ENCODE measurements around the gene XAGE2.
"Not testable (repeated sequence)": the region's sequence is repeated elsewhere in the genome, so short reads cannot be mapped to it uniquely, and the experiment has no call there.

Gene XAGE2, protein sequence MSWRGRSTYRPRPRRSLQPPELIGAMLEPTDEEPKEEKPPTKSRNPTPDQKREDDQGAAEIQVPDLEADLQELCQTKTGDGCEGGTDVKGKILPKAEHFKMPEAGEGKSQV

DNA sequence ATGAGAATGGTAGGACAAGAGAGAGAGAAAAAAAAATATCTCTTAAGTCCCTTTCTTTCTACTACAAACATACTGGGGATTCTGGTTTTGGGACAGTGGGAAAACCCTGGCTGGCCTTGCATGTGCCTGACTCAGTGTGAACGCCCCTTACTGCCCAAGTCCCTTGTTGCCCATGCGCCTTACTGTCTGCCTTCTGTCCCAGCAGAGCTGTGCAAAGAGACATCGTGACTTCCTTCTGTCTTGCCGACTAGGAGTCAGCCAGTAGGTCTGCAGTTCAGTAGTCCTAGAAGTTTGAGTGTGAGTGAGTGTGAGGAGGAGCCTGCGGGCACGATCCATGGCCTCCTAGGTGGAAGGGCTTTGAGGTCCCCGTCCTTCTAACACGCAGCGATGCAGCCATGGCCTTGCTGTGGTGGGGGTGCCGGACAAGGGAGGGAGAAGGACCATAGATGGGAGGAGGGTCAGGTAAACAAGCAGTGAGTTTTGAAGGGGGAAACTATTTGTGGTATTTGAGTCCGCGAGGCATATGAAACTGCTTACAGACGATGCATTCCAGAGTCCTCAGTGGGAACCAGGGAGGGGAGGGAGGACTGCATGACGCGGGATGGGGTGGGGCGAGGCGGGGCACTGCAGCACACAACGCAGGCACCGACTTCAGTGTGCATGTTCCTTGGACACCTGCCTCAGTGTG, at the start of gene XAGE2:
Gene XAGE2, plus strand, starts transcription at position 654 of the 688 bp plus-strand sequence. CDS start 994 bp downstream, outside the sequence.
- H3K4me3 ChIP-seq (ENCODE audit: low read depth, low read length), result no peak within 1 kb of the TSS
- TF ChIP-seq, protein P1, sequence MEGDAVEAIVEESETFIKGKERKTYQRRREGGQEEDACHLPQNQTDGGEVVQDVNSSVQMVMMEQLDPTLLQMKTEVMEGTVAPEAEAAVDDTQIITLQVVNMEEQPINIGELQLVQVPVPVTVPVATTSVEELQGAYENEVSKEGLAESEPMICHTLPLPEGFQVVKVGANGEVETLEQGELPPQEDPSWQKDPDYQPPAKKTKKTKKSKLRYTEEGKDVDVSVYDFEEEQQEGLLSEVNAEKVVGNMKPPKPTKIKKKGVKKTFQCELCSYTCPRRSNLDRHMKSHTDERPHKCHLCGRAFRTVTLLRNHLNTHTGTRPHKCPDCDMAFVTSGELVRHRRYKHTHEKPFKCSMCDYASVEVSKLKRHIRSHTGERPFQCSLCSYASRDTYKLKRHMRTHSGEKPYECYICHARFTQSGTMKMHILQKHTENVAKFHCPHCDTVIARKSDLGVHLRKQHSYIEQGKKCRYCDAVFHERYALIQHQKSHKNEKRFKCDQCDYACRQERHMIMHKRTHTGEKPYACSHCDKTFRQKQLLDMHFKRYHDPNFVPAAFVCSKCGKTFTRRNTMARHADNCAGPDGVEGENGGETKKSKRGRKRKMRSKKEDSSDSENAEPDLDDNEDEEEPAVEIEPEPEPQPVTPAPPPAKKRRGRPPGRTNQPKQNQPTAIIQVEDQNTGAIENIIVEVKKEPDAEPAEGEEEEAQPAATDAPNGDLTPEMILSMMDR (conservative IDR thresholded peaks at IDR 0.05; ENCODE audit: low read depth, low read length), result no peak
- no peak for DNase-seq (ENCODE audit: low read depth)

DNA sequence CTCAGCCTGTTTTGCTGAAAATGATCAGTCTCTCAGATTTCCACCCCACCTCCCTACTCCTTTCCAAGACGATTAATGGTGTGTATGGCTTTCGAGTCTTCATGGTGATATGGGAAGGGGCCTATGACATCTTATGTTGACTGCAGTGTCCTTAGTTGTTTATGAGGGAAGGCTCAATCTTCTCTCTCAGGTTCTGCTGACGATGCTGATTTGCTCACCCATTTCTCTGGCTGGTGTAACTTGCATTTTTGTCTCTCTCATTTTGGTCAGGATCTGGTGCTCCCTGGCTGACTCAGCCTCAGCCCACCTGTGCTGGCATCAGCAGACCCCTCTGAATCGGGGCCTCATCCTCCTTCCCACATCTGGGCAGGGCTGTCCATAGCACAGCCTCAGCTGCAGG, 31.4 kb upstream of the XAGE2 start:
- DNase-seq (ENCODE audit: low read depth), result no peak

DNA sequence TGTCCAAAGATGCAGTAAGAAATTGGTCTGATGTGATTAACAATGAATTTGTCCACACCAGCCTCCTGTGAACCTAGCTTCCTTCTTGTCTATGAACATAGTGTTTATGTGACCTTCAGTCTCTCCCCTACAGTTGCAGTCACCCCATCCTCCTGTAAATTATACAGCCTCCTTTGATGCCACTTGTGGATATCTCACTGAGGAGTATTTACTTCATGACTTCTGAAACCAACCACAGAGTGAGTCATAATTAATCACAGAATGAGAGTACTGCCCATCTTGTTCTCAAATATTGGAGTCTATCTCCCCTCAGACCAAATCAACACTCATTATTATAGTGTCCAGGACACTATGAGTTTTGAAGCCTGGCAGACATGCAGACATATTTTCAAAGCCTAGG, 27.3 kb upstream of the XAGE2 start:
- peak; percentile 6 for DNase-seq (ENCODE audit: low read depth)

More for the DNA sequence above, 31.4 kb upstream of the XAGE2 start:
- TF ChIP-seq, protein P1 (conservative IDR thresholded peaks at IDR 0.05; ENCODE audit: low read depth, low read length), result no peak
- H3K4me3 ChIP-seq (ENCODE audit: low read depth, low read length), result no peak overlapping the region

DNA sequence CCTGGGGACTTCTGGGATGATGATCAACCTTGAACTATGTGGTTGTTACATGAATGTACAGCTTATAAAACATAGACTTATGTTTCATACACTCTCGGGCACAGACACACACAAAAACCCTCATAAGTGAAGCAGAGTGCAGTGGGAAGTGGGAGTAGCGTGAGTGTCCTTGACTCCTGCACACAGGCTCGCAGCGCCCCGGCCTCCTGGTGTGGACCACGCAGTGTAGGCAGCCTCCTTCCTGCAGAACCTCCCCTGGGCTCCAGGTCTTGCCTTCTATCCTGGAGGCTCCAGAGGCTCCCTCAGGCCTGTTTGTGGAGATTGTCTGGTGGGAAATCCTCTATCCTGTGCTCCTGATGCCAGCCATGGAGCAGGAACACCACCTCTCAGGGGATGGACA, 25.7 kb upstream of the XAGE2 start:
- H3K4me3 ChIP-seq (ENCODE audit: low read depth, low read length), result not testable (repeated sequence)

More for the DNA sequence above, 27.3 kb upstream of the XAGE2 start:
- no peak overlapping the region for H3K4me3 ChIP-seq (ENCODE audit: low read depth, low read length)
- TF ChIP-seq, protein P1 (conservative IDR thresholded peaks at IDR 0.05; ENCODE audit: low read depth, low read length), result no peak

DNA sequence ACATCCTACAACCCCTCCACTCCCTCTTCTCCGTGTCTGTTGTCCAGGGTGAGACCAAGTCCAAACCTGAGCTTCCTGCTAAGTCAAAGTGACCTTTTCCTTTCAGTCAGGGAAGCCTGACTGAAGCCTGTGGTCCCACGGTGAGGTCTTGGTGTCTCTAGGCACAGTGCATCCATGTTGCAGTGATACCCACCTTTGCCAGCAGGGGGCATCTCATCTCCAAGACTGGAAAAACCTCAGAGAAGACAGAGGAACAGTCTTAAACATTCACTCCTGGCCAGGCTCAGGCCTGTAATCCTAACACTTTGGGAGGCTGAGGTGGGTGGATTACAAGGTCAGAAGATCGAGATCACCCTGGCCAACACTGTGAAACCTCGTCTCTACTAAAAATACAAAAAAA, 23.4 kb upstream of the XAGE2 start:
- peak; percentile 61 for DNase-seq (ENCODE audit: low read depth)
- TF ChIP-seq, protein P1 (conservative IDR thresholded peaks at IDR 0.05; ENCODE audit: low read depth, low read length), result peak; percentile 66
- not testable (repeated sequence) for H3K4me3 ChIP-seq (ENCODE audit: low read depth, low read length)

More for the DNA sequence above, 25.7 kb upstream of the XAGE2 start:
- DNase-seq (ENCODE audit: low read depth), result not testable (repeated sequence)

DNA sequence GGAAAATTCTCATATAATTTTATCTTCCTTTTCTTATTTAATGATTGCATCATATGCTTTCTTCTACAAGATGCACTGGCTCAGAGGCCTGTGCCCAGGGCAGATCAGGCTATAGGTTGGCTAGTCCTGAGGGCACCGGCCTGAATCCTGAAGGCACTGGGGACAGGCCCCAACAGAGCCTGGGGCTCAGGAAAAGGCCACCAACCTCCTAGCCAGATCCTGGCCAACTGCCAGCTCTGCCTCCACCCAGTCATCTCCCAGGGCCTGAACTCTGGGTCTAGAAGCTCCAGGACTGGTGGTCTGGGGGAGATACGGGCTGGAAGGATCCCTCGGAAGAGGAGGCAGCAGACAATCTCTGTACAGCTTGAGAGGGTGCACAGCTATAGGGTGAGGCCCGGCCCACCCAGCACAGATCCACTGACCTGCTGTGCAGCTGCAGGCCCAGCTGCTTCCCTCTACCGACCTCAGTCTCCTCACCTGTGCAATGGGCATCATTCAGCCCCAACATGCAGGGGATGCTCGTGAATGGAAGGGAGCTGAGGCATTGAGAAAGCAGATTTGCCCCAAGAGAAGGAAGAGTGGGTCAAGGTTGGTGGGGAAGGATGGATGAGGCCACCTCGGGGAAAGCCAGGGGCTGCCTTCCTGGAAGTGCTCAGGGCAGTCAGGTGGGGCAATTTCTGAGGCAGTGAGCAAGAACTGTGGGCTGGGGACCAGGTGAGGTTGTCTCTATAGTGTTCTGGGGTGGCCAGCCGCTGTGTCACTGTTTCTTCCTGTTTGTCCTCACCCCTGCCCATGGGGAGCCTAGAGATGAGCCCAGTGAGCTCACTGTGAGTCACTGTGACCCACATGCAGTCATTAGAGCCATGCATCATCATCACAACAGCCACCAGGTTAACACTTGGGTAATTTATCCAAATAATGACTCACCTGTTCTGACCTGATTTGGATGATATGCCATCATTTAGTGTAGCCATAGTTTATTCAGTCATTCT, 22.4 kb upstream of the XAGE2 start:
- TF ChIP-seq, protein P1 (conservative IDR thresholded peaks at IDR 0.05; ENCODE audit: low read depth, low read length), result no peak
- H3K4me3 ChIP-seq (ENCODE audit: low read depth, low read length), result no peak overlapping the region
- DNase-seq (ENCODE audit: low read depth), result peak; percentile 2

DNA sequence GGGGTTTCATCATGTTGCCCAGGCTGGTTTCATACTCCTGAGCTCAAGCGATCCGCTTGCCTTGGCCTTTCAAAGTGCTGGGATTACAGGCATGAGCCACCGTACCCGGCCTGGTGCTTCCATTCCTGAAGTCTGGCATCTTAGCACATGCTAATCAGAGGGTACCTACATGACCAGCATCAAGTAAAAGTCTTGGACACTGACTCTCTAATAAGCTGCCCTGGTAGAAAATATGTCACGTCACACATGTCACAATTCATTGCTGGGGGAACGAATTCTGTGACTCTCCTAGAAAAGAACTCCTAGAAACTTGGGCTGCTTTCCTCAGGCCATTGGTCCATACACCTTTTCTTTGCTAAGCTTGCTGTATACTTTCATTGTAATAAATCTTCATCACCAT, 19.1 kb upstream of the XAGE2 start:
- DNase-seq (ENCODE audit: low read depth), result no peak
- TF ChIP-seq, protein P1 (conservative IDR thresholded peaks at IDR 0.05; ENCODE audit: low read depth, low read length), result no peak
- H3K4me3 ChIP-seq (ENCODE audit: low read depth, low read length), result no peak overlapping the region

Data from choroid plexus epithelial cell (primary cell).